T1000 (cell line): ENCODE data around the gene RNF4.
A peak's percentile ranks its signal among the peaks of the same experiment; 100 is the strongest.
"Not testable (repeated sequence)": the region's sequence is repeated elsewhere in the genome, so short reads cannot be mapped to it uniquely, and the experiment has no call there.

Experiments
- DNase-seq: peaks from one replicate; lab custom pipeline; 2025; ENCODE audit warnings: mixed read lengths; lab: John Stamatoyannopoulos, UW

Gene RNF4

DNA sequence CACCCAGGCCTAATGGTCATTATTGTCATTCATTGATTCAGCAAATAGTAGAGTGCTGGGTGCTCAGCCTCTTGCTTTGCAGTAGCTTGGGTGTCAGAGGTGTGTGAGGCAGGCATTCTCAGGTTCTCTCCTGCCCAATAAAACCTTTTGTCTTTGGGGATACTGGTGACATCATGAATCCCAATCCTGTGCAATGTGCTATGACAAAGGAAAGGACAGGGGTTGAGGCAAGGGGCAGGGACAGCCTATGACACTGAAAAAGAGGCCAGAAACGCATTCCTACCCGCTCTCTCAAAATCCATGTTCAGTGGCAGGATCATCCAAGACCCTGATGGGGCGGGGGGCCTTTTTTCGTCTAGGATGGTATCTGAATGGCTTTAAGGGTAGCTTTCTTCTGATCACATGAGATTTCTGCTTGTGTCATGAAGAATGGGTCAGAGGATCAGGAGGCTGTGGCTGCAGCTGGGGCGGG is 66.0 kb downstream of the RNF4 start:
- DNase-seq = no peak

DNA sequence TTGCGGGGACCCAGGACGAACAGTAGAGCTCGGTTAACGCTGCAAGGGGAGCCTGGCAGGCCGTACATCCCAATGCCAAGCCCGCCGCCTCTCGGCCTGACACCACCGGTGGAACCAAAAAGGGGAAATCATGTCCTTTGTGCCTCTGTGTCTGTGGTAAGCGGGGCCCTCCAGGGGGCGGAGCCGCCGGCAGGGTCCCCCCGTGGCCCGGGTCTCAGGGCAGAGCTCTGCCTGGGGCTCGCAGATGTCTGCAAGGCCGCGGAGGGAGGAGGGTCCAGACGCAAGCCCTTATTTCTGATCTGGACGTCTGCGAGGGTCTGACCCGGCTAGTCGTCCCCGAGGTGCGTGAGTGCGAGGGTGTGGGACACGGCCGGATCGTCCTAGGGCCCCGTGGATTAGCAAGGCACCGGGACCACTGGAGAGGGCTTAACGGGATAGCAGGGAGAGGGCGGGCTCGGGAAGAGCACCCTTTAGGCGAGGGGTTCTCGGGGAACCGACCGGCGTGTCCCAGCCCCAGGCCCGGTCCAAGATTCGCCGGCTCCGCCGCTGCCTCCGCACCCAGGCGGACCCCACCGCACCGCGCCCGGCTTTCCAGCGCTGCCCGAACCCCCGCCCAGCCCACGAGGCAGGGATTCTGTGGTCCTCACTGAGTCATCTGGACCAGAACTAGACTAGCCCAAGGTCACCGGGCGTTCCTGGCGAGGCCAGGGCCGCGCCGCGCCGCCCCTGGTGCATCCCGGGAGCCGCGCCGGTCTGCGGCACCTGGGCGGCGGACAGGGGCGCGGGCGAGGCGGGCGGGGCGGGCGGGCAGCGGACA is 66.7 kb downstream of the RNF4 start:
- DNase-seq = no peak

DNA sequence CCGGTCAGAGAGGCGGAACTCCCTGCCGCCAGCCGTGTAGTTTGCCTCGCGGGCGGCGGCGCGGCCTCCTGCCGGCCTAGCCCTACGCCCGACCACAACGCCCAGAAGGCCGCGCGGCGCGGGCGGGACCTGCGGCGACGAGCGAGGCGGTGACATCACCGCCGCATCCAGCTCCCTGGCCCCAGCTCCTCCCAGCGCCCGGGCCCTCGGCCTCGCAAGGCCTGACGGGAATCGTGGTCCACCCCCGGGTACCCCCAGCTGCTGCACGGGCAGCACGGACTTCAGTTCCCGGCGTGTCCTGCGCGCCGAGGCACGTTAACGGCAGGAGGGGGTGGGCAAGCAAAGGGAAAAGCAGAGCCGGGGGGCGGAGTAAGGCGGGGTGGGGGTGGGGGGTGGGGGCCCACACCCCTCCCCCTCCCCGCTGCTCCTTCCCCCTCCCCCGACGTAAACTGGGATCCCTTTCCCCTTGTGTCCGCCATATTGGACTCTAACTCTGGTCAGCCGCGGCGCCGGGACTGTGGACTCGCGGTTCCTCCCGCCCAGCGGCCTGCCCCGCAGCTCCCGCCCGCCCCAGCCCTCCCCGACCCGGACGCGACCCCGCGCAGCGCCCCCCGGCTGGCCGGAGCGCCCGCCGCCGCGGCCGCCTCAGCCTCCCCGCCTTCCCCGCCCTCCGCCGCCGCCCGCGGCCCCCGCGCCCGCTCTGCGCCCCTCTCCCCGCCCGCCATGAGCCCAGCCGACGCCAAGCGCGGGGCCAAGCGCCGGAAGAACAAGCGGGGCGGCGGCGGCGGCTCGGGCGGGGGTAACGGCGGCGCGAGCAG is 67.5 kb downstream of the RNF4 start, which contains the start of gene FAM193A:
Gene FAM193A, plus strand, starts transcription at position 455 of the 818 bp plus-strand sequence. Its CDS starts 269 bp downstream, at position 724.
- peak; percentile 99 for DNase-seq

DNA sequence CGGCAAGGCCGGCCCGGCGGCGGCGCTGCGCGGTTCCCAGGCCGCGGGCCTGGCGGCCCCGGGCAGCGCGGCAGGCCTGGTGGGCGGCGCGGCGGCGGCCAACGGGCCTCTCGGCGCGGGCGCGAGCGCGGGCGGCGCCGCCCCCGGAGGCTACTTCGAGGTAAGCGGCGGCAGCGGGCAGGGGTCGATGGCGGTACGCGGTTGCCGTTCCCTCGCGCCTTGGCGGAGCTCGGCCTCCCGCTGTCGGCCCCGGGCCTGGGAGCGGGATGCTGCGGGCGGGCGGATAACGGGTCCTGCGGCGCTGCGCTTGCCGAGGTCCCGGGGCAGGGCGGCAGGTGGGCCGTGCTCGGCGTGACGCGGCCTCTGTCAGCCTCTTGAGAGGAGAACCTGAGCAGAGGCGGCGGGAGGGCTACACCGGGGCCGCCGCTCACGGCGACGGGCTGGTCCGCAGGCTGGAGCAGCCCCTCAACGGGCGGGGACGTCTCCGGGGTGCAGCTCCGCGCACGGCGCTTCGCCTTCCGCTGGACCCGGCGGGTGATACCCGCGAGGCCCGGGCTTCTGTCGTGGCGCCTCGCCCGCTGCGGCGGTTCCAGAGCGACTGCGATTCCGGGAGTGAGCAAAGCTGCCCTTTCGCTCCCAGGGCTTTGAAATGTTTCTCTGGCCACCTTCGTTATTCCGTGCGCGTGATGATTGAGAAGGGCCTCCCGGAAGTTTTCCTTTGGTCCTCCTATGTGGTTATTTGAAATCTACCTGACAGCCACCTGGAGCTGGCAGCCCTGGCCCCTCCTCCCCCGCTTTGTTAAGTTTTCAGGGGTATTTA is 68.3 kb downstream of the RNF4 start:
- DNase-seq = no peak

DNA sequence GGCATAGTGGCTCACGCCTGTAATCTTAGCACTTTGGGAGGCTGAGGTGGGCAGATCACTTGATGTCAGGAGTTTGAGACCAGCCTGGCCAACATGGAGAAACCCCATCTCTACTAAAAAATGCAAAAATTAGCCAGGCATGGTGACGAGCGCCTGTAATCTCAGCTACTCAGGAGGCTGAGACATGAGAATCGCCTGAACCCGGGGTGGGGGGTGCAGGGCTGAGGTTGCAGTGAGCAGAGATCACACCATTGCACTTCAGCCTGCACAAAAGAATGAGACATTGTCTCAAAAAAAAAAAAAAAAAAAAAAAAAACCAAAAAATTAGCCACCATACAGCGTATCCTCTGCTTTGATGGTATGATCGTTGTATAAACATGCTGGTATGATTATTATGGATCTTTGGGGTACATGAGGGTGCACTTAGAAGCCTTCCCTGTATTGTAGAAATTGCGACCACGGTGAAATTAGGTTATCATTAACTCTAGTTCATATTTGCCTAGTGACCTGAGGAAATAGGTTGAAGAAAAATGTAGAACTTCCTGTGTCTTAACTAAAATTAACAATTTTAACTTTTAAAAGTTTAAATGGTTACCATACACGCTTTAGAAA is 74.8 kb downstream of the RNF4 start:
- DNase-seq = not testable (repeated sequence)

DNA sequence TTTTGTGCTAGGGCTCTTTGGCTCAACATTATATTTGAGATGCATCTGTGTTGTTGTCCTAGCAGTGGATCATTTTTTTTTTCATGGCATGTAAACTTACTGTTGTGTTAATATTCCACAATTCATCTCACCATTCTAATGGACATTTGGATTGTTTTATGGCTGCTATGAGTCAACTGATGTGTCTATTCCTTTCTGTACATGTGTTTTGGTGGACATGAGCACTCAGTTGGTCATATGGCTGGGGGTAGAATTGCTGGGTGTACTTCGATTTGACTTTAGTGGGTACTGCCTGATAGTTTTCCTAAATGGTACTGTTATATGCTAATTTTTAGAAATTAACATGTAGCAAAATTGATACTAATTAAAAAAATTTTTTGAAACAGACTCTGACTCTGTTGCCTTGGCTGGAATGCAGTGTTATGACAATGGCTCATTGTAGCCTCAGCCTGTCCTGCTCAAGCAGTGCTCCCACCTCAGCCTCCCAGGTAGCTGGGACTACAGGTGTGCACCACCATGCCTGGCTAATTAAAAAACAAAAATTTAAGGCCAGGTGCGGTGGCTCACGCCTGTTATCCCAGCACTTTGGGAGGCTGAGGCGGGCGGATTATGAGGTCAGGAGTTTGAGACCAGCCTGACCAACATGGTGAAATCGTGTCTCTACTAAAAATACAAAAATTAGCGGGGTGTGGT is 76.6 kb downstream of the RNF4 start:
- no peak for DNase-seq

DNA sequence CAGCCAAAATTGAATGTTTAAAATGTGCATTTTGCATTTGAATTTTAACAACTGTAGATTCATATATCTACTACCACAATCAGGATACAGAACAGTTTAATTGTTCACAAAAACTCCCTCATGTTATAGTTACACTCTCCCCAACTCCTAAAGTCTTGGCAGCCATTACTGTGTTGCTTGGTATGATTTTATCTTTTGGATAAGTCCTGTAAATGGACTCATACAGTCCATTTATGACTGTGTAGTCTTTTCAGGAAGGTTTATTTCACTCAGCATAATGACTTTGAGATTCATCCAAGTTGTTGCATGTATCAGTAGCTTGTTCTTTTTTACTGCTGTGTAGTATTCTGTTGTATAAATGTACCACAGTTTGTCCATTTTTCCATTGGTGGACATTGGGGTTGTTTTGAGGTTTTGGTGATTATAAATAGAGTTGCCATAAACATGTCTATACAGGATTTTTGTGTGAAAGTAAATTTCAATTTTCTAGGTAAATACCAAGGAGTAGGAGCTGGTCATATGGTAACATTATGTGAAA is 77.4 kb downstream of the RNF4 start:
- DNase-seq = no peak

DNA sequence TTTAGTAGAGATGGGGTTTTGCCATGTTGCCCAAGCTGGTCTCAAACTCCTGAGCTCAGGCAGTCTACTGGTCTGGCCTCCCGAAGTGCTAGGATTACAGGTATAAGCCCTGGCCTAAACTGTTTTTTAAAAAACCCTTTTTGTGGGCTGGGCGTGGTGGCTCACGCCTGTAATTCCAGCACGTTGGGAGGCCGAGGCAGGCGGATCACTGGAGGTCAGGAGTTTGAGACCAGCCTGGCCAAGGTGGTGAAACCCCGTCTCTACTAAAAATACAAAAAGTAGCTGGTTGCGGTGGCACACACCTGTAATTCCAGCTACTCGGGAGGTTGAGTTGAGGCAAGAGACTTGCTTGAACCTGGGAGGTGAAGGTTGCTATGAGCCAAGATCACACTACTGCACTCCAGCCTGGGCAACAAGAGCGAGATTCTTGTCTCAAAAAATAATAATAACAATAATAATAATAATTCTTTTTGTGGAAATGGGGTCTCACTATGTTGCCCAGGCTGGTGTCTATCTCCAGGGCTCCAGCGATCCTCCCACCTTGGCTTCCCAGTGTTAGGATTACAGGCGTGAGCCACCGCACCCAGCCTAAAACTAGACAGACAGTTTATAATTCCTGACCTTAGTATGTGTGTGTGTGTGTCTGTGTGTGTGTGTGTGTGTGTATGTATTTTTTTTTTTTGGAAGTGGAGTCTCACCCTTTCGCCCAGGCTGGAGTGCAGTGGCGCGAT is 78.2 kb downstream of the RNF4 start:
- not testable (repeated sequence) for DNase-seq

DNA sequence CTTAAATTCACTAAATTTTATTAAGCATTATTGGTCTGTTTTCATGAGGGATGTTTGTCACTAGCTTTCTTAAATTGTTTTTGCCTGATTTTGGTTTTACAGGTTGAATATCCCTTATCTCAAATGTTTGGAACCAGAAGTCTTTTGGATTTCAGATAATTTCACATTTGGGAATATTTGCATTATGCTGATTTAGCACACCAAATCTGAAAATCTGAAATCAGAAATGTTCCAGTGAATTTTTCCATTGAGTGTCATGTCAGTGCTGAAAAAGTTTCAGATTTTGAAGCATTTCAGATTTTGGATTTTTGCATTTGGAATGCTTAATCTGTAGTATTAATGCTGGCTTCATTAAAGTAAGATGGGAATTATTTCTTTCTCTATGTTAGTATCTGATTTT is 82.2 kb downstream of the RNF4 start:
- DNase-seq = no peak

DNA sequence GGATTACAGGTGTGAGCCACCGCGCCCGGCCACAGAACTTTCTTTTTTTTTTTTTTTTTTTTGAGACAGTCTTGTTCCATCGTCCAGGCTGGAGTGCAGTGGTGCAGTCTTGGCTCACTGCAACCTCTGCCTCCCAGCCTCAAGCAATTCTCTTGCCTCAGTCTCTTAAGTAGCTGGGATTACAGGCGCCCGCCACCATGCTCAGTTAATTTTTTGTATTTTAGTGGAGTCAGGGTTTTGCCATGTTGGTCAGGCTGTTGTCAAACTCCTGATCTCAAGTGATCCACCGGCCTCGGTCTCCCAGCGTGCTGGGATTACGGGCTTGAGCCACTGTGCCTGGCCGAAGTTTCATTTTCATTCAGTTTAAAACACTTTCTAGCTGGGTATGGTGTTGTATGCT is 83.9 kb downstream of the RNF4 start:
- no peak for DNase-seq

DNA sequence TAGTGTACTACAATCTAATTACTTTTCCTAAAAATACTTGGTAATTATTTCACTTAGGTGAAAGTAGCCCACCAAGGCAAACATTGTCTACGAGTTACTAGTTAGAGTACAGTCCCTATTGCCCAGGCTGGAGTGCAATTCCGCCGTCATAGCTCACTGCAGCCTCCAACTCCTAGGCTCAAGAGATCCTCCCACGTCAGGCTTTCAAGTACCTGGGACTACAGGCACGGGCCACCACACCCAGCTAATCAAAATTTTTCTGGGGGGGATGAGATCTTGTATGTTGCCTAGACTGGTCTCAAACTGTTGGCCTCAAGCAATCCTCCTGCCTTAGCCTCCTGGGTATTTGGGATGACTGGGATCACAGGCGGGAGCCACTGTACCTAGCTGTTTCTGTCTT is 89.4 kb downstream of the RNF4 start:
- DNase-seq = no peak

DNA sequence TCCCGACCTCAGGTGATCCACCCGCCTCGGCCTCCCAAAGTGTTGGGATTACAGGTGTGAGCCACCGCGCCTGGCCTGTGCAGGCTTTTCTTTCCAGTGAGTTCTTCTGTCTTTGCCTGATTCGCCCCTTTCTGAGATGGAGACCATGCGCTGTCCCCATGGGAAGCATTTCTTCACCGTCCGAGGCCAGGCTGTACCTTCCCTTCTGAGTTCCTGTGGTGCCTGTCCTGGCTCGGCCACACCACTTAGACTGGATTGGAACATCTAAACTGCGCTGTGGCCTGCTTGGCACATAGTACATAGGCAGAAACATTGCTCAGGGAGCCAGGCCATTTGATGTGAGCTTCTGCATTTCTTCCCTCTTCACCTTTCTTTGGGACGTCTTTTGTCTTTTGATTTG is 91.3 kb downstream of the RNF4 start:
- no peak for DNase-seq
